Calu3 (cell line): Measurements from ENCODE around the gene PHKG1. TPM values are rescaled to one million over a fixed set of nuclear protein-coding genes. Genes with fewer than 3 reads are reported as not detected.
"Not testable (repeated sequence)": the region's sequence is repeated elsewhere in the genome, so short reads cannot be mapped to it uniquely, and the experiment has no call there.

ENCODE experiments used
- BruUV-seq: library from RNA; stranded (reverse); fragments of 400-500 nt; replicated peaks from 2 replicates; lab custom pipeline; 2021; lab: Mats Ljungman, UMichigan
- CTCF ChIA-PET: fragments of 300-600 bp; sonication (Branson Sonifier 250); formaldehyde crosslinking; loops from one replicate; lab custom pipeline; 2022; ENCODE audit warnings: antibody characterized with exemption; lab: Charles Lee
- DNase-seq: peaks from one replicate; pipeline ENCODE4 v3.0.0; 2022
- H3K27ac Mint-ChIP-seq: one replicate; pipeline ENCODE4 v1.8.0; 2022; ENCODE audit warnings: mixed read lengths; ENCODE audit not compliant: unreplicated experiment
- H3K27me3 Mint-ChIP-seq: one replicate; pipeline ENCODE4 v1.8.0; 2022; ENCODE audit warnings: mixed read lengths; ENCODE audit not compliant: unreplicated experiment
- H3K36me3 Mint-ChIP-seq: one replicate; pipeline ENCODE4 v1.8.0; 2022; ENCODE audit warnings: mild to moderate bottlenecking, moderate library complexity, mixed read lengths; ENCODE audit not compliant: insufficient read depth, unreplicated experiment
- H3K4me1 Mint-ChIP-seq: one replicate; pipeline ENCODE4 v1.8.0; 2022; ENCODE audit warnings: mild to moderate bottlenecking, low read depth, mixed read lengths; ENCODE audit not compliant: unreplicated experiment
- H3K4me3 Mint-ChIP-seq: one replicate; pipeline ENCODE4 v1.8.0; 2022; ENCODE audit warnings: mild to moderate bottlenecking, low read depth, moderate library complexity, mixed read lengths; ENCODE audit not compliant: unreplicated experiment
- H3K9me3 Mint-ChIP-seq: one replicate; pipeline ENCODE4 v1.8.0; 2022; ENCODE audit warnings: low read depth, mixed read lengths; ENCODE audit not compliant: unreplicated experiment
- intact Hi-C: fragments of 100-400 bp; cut with micrococcal nuclease; formaldehyde crosslinking; loops from one replicate; pipeline ENCODE4 v1.10.0; 2022; ENCODE audit not compliant: unreplicated experiment
- total RNA-seq: library from RNA; stranded (reverse); gene quantifications from 2 replicates; pipeline ENCODE4 v1.2.3, GENCODE V29; 2022
- TF ChIP-seq, protein P1 (sequence below): fragments of 200-600 bp; IDR thresholded peaks from one replicate; pipeline ENCODE4 v1.8.0; 2022; ENCODE audit warnings: antibody characterized with exemption; ENCODE audit not compliant: unreplicated experiment

Gene PHKG1
- total RNA-seq, 1 experiment from 2014 or later: 2.6 TPM

- peak overlapping the region; percentile 77 for H3K27ac Mint-ChIP-seq
- no TSS peak for BruUV-seq
- H3K36me3 Mint-ChIP-seq: peaks cover 81% of the 10 kb centered on the region
- no peaks in the 10 kb centered on the region for H3K9me3 Mint-ChIP-seq
- CTCF ChIA-PET: no interaction called here
- no peak overlapping the region for H3K4me3 Mint-ChIP-seq
- no peak for DNase-seq
- intact Hi-C loops: loop anchor here (10.0 kb wide), 1 partner anchor 95 kb away; no protein-coding TSS in a partner anchor
- no peaks in the 10 kb centered on the region for H3K4me1 Mint-ChIP-seq
- TF ChIP-seq, protein P1, sequence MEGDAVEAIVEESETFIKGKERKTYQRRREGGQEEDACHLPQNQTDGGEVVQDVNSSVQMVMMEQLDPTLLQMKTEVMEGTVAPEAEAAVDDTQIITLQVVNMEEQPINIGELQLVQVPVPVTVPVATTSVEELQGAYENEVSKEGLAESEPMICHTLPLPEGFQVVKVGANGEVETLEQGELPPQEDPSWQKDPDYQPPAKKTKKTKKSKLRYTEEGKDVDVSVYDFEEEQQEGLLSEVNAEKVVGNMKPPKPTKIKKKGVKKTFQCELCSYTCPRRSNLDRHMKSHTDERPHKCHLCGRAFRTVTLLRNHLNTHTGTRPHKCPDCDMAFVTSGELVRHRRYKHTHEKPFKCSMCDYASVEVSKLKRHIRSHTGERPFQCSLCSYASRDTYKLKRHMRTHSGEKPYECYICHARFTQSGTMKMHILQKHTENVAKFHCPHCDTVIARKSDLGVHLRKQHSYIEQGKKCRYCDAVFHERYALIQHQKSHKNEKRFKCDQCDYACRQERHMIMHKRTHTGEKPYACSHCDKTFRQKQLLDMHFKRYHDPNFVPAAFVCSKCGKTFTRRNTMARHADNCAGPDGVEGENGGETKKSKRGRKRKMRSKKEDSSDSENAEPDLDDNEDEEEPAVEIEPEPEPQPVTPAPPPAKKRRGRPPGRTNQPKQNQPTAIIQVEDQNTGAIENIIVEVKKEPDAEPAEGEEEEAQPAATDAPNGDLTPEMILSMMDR: no peak
- H3K27me3 Mint-ChIP-seq: no peaks in the 10 kb centered on the region
These were observed 6.9 kb upstream of the PHKG1 start for GRCh38 chr7:56099653-56100052.

GRCh38 chr7:56098187-56099008 is 5.6 kb upstream of the PHKG1 start:
- H3K4me3 Mint-ChIP-seq, H3K9me3 Mint-ChIP-seq, DNase-seq, H3K4me1 Mint-ChIP-seq, H3K27ac Mint-ChIP-seq, BruUV-seq, intact Hi-C loops, H3K27me3 Mint-ChIP-seq: not testable (repeated sequence)
- CTCF ChIA-PET: interaction anchor here (0.9 kb wide), 1 partner anchor 10 kb away, joined by 4 read pairs; no protein-coding TSS in a partner anchor
- peaks cover 81% of the 10 kb centered on the region for H3K36me3 Mint-ChIP-seq

DNA sequence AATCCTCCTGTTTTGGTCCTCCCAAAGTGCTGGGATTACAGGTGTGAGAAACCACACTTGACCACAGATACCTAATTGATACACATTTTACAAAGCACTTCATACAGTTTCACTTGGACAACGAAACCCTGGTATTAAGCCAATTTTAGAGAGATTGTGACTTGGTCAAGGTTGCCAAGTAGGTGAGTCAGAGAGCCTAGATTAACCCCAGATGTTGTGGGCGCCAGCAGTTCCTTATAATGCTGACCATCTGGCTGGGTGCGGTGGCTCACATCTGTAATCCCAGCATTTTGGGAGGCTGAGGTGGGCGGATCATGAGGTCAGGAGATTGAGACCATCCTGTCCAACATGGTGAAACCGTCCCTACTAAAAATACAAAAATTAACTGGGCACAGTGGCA is 4.9 kb upstream of the PHKG1 start:
- H3K4me3 Mint-ChIP-seq: no peak overlapping the region
- H3K27ac Mint-ChIP-seq: no peak overlapping the region
- TF ChIP-seq, protein P1: no peak

DNA sequence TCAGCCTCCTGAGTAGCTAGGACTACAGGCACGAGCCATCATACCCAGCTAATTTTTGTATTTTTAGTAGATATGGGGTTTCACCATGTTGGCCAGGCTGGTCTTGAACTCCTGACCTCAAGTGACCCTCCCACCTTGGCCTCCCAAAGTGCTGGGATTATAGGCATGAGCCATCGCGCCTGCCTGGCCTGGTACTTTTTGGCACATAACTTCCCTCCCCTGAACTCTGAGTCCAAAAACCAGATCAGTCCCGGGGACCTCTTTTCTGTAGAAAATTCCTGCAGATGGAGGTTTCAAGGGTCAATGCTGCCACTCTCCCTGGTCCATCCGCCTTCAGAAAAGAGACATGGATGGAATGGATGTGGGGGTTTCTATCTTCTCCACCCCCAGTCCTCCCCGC is 364 bp downstream of the PHKG1 start:
- H3K4me3 Mint-ChIP-seq, intact Hi-C loops, H3K27ac Mint-ChIP-seq, H3K4me1 Mint-ChIP-seq, H3K27me3 Mint-ChIP-seq, DNase-seq, BruUV-seq, H3K9me3 Mint-ChIP-seq: not testable (repeated sequence)
- CTCF ChIA-PET: interaction anchor here (0.5 to 1.6 kb wide), 6 partner anchors 16 to 1292 kb away, joined by 3 to 7 read pairs (median 6); partner anchors contain the start of genes CCT6A and PSPH
- H3K36me3 Mint-ChIP-seq: peaks cover 50% of the 10 kb centered on the region

More for the DNA sequence above, 4.9 kb upstream of the PHKG1 start:
- peaks cover 81% of the 10 kb centered on the region for H3K36me3 Mint-ChIP-seq
- no TSS peak for BruUV-seq
- H3K9me3 Mint-ChIP-seq: no peaks in the 10 kb centered on the region
- intact Hi-C loops: no loop called here
- DNase-seq: no peak
- no peaks in the 10 kb centered on the region for H3K27me3 Mint-ChIP-seq
- no peaks in the 10 kb centered on the region for H3K4me1 Mint-ChIP-seq
- CTCF ChIA-PET: interaction anchor here (0.9 kb wide), 1 partner anchor 10 kb away, joined by 4 read pairs; no protein-coding TSS in a partner anchor

DNA sequence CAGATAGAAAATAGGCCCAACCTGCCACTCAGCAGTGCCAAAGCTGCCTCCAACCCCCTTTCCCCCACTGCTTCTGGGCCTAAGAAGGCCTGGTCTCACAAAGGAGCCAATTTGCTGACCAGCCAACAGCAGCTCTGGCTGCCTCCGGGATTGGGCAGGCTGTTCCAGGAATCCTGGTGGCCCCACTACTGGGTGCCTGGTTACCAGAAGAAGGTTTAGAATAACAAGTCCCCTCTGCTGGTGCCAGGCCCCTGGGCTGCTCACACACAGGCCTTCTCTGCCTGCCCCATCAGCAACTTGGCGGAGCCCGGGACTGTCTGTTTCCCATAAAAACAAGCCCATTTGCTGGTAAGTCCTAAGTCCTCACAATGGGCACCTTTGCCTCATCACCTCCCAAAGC is 1.2 kb downstream of the PHKG1 start:
- Mint-ChIP-seq H3K4me1 (no peaks in the 10 kb centered on the region), H3K4me3 (no peak overlapping the region), H3K27me3 (no peaks in the 10 kb centered on the region), H3K9me3 (no peaks in the 10 kb centered on the region), H3K36me3 (peaks cover 50% of the 10 kb centered on the region), H3K27ac (no peak overlapping the region)
- CTCF ChIA-PET: interaction anchor here (0.6 kb wide), 1 partner anchor 59 kb away, joined by 3 read pairs; no protein-coding TSS in a partner anchor
- TF ChIP-seq, protein P1: no peak
- BruUV-seq: no TSS peak
- no peak for DNase-seq
- intact Hi-C loops: no loop called here
